ENCODE measurements around the gene MSMP. TPM values are rescaled to one million over a fixed set of nuclear protein-coding genes. Genes with fewer than 3 reads are reported as not detected.
A peak's percentile ranks its signal among the peaks of the same experiment; 100 is the strongest.

The MSMP gene
- total and polyA plus RNA-seq, 2 donors (not counting 3 experiments of a cell fraction or from before 2014, with no cell fraction given) = 18.8 to 29.0 TPM

DNA sequence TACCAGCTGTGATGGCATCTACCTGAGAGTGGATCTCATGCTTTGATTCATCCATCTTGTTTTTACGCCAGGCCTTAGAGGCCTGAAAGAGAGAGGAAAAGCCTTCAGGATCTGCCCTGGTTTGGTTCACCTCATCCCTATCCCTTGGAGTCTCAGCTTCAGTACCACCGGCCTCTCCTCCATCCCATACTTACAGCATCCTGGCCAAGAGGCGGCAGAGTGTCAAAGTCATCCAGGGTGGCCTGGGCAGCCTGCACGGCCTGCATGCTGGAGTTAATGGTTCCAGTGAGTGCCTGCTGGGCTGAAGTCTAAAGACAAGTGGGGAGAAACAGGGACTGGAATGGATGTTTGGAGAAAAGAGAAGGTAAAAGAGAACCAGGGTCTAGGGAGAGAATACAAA lies 34.5 kb downstream of the MSMP start:
- ChIA-PET POLR2A (no interaction called here), CTCF (interaction anchor here (0.8 to 8.9 kb wide), 2 partner anchors 10 to 22 kb away, joined by 3 to 53 read pairs; no protein-coding TSS in a partner anchor)
- Histone ChIP-seq H3K79me2 (ENCODE audit: control insufficient read depth, insufficient read depth, low read length) (peaks cover 12% of the 10 kb centered on the region), H3K36me3 (ENCODE audit: control insufficient read depth in 2 of 2, extremely low read depth in 1 of 2, insufficient read depth in 2 of 2, low read length in 2 of 2) (peaks cover 56 to 85% of the 10 kb centered on the region in 2 experiments), H3K9ac (replicated peaks; ENCODE audit: extremely low read depth, insufficient read depth, low read length) (no peak overlapping the region), H3K27me3 (ENCODE audit: control insufficient read depth in 2 of 2, insufficient read depth in 2 of 2, low read length in 2 of 2) (no peaks in the 10 kb centered on the region), H2AFZ (ENCODE audit: low read depth, low read length) (no peak overlapping the region), H4K20me1 (replicated peaks; ENCODE audit: control insufficient read depth, extremely low read depth, insufficient read depth, low read length) (no peaks in the 10 kb centered on the region), H3K4me2 (ENCODE audit: insufficient read depth, low read length) (no peak overlapping the region), H3K9me1 (replicated peaks; ENCODE audit: control insufficient read depth, extremely low read depth, insufficient read depth, low read length) (no peaks in the 10 kb centered on the region), H3K9me3 (replicated peaks; ENCODE audit: control insufficient read depth, insufficient read depth, low read length) (no peaks in the 10 kb centered on the region), H3K4me3 (replicated peaks in 1 of 3; ENCODE audit: insufficient read depth in 1 of 3, low read depth in 1 of 3, low read length in 3 of 3) (no peak overlapping the region), H3K27ac (ENCODE audit: insufficient read depth, low read depth, low read length) (no peak overlapping the region), H3K4me1 (ENCODE audit: control insufficient read depth, extremely low read depth, insufficient read depth, low read length) (no peaks in the 10 kb centered on the region)
- TSS peak; percentile 66 for BruUV-seq (replicated peaks)
- intact Hi-C loops (cut with micrococcal nuclease) = no loop called here
- DNase-seq (ENCODE audit: low read depth, low spot score) (no peak), FAIRE-seq (no peak)
- TF ChIP-seq EZH2 (IDR thresholded peaks at IDR 0.05; ENCODE audit: borderline replicate concordance, low read depth, low read length, severe bottlenecking) = no peak
- no peak for TF ChIP-seq GATA2 (IDR thresholded peaks at IDR 0.05; ENCODE audit: insufficient read depth, insufficient read length, low read depth, low read length)
- TF ChIP-seq POLR2A (IDR thresholded peaks at IDR 0.05; ENCODE audit: low read depth, low read length) = no peak
- TF ChIP-seq FOS (IDR thresholded peaks at IDR 0.05; ENCODE audit: borderline replicate concordance, insufficient read depth, low read length) = no peak
- TF ChIP-seq JUN (IDR thresholded peaks at IDR 0.05; ENCODE audit: borderline replicate concordance, insufficient read depth, insufficient read length, low read depth) = no peak
- TF ChIP-seq, protein P1, sequence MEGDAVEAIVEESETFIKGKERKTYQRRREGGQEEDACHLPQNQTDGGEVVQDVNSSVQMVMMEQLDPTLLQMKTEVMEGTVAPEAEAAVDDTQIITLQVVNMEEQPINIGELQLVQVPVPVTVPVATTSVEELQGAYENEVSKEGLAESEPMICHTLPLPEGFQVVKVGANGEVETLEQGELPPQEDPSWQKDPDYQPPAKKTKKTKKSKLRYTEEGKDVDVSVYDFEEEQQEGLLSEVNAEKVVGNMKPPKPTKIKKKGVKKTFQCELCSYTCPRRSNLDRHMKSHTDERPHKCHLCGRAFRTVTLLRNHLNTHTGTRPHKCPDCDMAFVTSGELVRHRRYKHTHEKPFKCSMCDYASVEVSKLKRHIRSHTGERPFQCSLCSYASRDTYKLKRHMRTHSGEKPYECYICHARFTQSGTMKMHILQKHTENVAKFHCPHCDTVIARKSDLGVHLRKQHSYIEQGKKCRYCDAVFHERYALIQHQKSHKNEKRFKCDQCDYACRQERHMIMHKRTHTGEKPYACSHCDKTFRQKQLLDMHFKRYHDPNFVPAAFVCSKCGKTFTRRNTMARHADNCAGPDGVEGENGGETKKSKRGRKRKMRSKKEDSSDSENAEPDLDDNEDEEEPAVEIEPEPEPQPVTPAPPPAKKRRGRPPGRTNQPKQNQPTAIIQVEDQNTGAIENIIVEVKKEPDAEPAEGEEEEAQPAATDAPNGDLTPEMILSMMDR (IDR thresholded peaks at IDR 0.05; ENCODE audit: extremely low read depth in 1 of 2, insufficient read depth in 1 of 2, low read depth in 1 of 2, low read length in 2 of 2) = no peak
- TF ChIP-seq, protein P2, sequence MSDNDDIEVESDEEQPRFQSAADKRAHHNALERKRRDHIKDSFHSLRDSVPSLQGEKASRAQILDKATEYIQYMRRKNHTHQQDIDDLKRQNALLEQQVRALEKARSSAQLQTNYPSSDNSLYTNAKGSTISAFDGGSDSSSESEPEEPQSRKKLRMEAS (IDR thresholded peaks at IDR 0.05; ENCODE audit: insufficient read depth, insufficient read length) = no peak
- dilution Hi-C loops (cut with MboI; ENCODE audit: extremely low pct_ligation_motif_present, low sequenced_read_pairs) = no loop called here
